Bone marrow (tissue), 2 donors: ENCODE results near the gene IQCH.
"Not testable (repeated sequence)": the region's sequence is repeated elsewhere in the genome, so short reads cannot be mapped to it uniquely, and the experiment has no call there.

ENCODE experiments used
- DNase-seq, 2 donors: peaks; one replicate each; lab custom pipeline; 2025; lab: John Stamatoyannopoulos, UW

IQCH gene

GRCh38 chr15:67436351-67437250 lies 182.0 kb downstream of the IQCH start:
- DNase-seq, result not testable (repeated sequence)

DNA sequence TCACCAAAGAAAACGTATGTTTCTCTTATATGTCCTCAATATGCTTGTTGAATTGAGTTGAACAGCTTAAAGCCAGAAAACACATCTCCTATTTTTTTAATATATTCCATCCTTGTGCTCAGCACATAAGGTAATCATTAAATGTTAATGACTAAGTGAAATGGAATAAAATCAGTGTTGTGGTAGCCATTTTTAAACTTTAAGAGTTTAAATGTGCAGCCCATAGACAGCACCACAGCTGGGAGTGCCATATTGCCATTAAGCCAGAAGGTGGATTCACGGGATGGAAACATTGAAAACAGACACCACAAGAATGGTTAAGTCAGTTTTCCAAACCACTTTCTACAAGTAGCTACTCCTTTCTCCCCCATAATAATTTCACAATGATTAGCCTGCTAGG lies 189.5 kb downstream of the IQCH start:
- no peak for DNase-seq

- no peak for DNase-seq
Measured at GRCh38 chr15:67446449-67446848, 191.9 kb downstream of the IQCH start.

DNA sequence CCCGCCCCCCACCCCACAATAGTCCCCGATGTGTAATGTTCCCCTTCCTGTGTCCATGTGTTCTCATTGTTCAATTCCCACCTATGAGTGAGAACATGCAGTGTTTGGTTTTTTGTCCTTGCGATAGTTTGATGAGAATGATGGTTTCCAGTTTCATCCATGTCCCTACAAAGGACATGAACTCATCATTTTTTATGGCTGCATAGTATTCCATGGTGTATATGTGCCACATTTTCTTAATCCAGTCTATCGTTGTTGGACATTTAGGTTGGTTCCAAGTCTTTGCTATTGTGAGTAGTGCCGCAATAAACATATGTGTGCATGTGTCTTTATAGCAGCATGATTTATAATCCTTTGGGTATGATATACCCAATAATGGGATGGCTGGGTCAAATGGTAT lies 193.8 kb downstream of the IQCH start:
- not testable (repeated sequence) for DNase-seq

GRCh38 chr15:67453703-67454102 lies 199.1 kb downstream of the IQCH start:
- not testable (repeated sequence) for DNase-seq

DNA sequence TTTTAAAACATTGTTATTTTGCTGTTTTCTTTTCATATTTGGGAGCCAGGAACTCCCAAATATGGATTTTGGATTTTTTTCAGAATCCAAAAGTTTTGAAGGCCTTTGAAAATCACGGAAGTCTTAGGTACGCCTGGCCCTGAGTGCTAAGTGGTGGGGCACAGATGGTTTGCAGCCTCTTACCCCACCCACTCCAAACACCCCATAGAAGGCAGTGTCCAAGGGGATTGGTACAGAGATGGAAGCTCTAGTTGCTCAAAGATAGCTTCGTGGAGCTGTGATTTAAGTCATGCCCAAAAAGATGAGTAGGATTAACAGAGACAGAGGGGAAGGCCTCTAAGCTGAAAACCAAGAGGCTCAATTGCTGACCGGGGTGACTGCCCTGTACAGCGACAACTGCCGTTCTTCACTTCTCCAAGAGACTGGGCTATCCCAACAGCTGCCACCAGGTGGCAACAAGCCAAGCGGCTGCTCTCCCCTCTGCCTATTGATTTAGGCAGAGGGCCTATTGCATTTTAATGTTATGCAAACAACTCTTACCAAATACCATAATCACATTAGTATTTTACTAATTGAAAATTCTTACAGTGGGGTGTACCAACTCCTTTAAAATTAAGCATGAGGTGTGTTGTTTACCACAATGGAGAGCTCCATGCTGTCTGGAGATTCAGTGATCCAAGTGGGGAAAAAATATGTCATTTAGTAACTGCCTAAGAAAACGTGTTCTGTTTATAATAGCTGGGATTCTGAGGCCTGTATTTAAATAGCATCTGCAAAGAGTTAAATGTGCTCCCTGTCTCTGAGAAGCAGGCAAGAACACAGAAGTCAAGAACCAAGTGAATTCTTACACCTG lies 202.3 kb downstream of the IQCH start:
- DNase-seq, result peak; percentile 45 to 60

DNA sequence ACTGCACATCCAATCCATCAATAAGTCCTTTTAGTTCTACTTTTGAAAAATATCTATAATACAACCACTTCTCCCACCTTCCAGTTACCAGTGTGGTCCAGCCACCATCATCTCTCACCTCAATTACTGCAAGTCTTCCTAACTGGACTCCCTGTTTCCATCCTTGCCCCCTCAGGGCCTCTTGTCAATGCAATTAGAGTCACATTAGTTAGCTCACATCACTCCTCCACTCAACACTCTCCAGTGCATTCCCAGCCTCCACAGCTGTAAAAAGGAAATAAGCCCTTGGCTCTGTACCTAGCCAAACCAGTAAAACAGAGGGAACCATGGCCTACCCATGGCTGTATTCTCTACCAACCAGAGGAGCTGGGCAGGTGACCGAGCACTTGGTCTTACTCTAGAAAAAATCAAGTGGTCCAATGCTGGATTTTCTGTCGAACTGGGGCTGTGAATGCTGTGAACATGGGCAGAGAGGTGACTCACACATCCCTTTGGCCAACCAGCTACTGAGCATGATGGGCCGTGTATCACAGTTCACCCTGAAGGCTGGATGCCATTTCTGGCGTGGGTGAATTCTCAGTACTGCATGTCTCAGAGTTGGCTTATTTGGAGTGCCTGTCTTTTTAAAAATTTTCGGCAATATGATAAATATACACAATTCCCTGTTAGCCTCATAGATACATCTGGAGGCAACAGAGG lies 203.9 kb downstream of the IQCH start:
- no peak for DNase-seq

DNA sequence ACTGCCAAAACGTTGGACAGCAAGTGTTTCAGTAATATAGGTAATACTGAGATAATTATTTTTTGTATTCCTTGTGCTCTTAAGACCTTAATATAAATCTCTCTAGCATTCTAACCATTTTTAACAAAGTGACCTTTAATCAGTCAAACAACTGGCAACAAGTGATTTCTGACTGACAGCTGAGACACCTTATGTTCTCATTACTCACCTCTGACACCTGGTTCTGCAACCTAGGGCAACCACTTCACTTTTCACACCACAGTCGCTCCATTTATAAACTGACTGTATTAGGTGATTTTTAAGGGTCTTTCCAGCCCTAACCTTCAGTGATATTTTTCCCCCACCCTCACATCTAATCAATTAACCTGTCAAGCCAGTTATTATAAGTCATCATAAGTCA lies 205.9 kb downstream of the IQCH start:
- no peak for DNase-seq

DNA sequence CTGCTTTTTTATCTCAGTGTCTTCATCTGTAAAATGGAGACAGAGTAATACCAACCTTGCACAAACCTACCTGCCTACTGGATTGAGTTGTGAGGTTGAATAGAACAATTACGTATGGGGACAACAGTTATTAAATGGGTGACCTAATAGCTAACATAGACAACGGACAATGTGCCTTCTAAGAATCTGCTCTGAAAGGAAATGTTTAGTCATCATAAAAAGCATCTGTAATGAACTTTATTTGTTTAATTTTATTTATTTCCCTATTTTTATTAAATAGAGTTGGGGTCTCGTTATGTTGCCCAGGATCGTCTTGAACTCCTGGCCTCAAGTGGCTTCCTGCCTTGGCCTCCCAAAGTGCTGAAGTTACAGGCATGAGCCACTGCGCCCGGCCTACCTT lies 207.1 kb downstream of the IQCH start:
- DNase-seq, result no peak

- DNase-seq, result no peak
Measured at GRCh38 chr15:67462875-67463274, 208.3 kb downstream of the IQCH start.

DNA sequence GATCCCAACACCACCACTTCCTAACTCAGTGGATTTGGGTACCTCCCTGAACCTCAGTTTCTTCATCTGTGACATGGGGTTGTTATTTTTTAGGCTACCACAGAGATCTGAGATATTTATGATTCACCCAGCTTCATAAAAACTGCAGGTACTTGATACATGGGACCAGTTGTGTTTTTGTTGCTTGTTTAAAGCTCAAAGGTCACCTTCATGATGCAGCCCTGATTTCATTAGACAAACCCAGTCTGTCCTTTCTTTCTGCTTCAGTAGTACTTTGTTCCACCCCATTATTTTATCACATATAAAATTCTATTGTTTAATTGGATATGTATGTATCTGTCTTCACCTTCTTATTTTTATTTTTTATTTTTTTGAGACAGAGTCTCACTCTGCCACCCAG lies 208.9 kb downstream of the IQCH start:
- DNase-seq, result no peak

DNA sequence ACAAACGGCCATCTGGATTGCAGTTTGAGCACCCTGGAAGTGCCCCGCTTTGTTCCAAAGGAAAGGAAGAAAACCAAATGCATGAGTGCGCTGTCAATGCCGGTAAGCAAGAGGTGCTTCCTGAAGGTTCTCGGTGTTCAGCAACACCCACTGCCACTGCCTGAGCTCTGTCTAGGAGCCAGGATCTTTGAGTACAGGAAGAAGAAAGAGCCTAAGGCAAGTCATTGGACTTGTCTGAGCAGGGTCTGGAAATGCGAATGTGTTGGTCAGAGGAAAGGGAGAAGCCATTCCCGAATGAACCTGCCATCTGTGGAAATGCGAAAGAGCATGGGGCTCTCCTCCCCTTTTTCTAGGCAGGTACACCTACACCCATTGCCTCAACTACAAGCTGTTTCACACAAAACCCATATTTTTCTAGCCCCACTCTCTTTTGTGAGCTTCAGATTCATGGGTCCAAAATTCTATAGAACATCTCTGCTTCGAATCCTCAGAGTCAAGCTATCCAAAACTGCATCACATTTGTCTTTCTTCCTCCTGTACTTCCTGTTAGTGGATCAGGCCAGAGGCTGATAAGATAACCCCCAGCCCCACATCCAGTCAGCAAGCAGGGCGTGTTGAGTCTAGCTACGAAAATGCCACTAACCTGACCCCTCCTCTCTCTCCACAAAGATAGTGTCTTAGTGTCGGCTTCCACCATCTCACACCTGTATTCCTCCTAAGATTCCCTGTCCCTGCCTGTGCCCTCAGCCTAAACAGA lies 210.8 kb downstream of the IQCH start:
- no peak for DNase-seq

DNA sequence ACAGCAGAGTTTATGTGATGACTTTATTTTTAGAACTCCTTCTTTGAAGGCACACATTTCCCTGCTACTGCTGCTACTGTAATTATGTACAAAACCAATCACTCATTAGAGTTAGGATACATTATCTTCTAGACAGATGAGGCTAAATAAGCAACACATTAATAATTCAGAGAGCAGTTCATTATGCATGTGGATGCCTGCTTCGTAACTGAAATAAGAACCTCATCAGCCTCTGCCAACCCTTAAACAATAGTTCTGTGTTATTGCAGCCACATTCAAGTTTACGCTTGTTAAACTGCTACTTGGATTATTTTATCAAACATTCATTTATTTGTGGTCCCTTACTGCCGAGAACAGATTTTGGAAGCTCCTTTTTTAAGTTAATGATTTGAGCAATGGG lies 213.8 kb downstream of the IQCH start:
- no peak for DNase-seq

GRCh38 chr15:67469680-67470079 lies 215.1 kb downstream of the IQCH start:
- DNase-seq, result no peak

DNA sequence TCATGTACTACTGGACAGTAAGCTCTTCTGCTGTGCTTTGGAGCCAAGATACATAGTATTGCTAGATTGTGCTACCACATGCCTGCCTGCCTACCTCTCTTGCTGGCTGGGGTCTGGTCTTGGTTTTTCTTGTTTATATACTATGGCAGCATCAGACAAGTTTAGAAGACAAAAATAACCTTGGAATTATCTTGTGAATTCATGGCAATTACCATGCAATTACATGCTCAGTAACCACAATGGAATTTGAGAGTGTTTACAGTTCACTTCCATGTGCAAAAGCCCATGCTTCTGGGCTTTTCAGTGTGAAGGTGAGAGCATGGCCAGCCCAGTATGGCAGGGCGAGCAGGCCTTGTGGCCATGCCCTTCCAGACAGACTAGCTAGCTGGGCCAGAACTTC lies 218.4 kb downstream of the IQCH start:
- DNase-seq, result no peak

DNA sequence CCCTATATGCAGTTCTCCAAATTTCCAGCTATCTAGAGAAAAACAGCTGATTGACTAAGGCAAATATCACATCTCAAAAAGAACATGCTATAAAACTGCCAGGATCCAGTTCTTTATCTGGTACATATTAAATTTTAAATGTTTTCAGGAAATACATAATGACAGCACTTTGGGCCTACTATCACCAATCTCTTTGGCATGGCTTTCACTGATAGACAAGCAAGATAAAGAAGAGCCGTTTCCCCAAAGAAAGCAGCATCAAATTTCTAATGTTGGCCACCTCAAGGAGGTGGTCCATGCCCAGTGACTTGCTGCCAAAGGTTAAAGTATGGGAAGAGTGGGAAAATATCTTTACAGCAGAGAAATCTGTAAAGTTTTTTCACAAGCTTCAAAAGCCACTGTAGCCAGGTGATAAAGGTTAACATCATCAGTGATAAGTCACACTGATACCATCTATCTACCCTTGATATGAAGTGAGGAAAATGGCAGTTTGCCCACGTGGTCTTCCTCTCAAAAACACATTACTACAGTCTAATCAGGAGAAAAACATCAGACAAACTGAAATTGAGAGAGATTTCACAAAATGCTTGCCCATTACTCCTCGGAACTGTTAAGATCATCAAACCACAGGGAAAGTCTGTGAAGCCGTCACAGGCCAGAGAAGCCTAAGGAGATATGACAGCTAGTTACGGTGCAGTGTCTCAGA lies 220.0 kb downstream of the IQCH start:
- DNase-seq, result no peak

GRCh38 chr15:67479781-67480505 lies 225.4 kb downstream of the IQCH start:
- no peak for DNase-seq

- no peak for DNase-seq
Measured at GRCh38 chr15:67480741-67481140, 226.2 kb downstream of the IQCH start.

DNA sequence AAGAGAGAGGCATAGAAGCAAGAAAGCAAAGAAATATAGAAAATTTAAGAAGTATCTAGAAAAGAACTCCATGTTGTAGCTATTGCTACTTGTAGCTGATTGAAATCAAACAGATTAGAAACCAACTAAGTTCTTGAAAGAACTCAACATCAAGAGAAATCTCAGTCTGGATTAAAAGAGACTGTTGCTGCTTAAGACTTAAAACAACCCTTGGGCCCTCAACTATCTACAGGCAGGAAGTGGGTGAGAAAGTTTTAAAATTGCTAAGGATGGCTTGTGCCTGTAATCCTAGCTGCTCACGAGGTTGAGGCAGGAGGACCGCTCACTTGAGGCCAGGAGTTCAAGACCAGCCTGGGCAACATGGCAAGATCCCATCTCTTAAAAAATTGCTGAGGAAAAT lies 227.1 kb downstream of the IQCH start:
- DNase-seq, result no peak

DNA sequence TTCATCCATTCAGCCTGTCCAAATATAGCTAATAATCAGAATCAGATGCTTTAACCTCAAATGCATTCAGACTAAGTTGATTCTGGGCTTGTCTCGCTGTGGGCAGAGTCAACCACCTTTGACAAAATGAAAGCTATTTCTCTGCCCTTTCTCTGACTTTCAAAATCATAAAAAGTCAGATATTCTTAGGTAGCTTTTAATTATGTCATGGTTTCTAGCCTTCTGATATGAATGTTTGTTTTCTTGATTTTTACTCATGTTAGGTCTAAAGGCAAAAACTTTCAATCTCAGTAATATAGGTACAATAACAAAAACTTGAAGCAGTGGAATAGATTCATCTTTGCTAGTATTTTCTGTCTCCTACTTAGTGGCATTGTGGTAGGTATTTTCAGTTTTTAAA lies 241.0 kb downstream of the IQCH start:
- DNase-seq, result no peak
